Astrocyte (in vitro differentiated cells and primary cell): ENCODE results near the gene AXL.

Experiments
- EZH2 ChIP-seq: IDR thresholded peaks from 2 replicates; pipeline ENCODE4 v1.6.1; 2012; ENCODE audit warnings: mild to moderate bottlenecking, low read length, inconsistent platforms; ENCODE audit not compliant: insufficient read depth
- TF ChIP-seq, protein P1 (sequence below): IDR thresholded peaks from 2 replicates; pipeline ENCODE4 v1.5.1; 2011; ENCODE audit warnings: low read depth, mild to moderate bottlenecking, inconsistent platforms, low read length, moderate library complexity; ENCODE audit not compliant: insufficient read depth

DNA sequence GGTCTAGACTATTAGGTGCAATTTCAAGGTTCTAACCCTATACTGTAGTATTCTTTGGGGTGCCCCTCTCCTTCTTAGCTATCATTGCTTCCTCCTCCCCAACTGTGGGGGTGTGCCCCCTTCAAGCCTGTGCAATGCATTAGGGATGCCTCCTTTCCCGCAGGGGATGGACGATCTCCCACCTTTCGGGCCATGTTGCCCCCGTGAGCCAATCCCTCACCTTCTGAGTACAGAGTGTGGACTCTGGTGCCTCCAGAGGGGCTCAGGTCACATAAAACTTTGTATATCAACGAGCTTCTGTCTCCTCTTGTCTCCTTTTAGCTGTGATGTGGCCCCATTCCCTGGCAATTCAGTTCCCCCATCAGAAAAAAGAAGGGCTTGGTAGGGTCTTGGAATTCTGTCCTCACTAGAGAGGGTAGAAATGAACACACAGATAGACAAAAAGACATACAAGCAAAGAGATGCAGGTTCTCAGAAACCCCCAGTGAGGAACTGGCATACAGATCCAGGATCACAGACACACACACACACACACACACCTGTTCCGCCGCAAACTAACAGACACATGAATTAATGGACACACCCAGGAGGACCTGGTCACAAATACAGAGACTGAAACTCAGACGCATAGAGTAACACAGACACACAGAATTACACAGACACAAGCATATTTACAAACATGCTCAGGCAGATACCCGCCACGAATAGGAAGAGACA, 42.6 kb downstream of the AXL start:
- TF ChIP-seq, protein P1, sequence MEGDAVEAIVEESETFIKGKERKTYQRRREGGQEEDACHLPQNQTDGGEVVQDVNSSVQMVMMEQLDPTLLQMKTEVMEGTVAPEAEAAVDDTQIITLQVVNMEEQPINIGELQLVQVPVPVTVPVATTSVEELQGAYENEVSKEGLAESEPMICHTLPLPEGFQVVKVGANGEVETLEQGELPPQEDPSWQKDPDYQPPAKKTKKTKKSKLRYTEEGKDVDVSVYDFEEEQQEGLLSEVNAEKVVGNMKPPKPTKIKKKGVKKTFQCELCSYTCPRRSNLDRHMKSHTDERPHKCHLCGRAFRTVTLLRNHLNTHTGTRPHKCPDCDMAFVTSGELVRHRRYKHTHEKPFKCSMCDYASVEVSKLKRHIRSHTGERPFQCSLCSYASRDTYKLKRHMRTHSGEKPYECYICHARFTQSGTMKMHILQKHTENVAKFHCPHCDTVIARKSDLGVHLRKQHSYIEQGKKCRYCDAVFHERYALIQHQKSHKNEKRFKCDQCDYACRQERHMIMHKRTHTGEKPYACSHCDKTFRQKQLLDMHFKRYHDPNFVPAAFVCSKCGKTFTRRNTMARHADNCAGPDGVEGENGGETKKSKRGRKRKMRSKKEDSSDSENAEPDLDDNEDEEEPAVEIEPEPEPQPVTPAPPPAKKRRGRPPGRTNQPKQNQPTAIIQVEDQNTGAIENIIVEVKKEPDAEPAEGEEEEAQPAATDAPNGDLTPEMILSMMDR: no peak
- no peak for TF ChIP-seq EZH2
